ENCODE measurements around the gene TP53AIP1. TPM values are rescaled to one million over a fixed set of nuclear protein-coding genes. Genes with fewer than 3 reads are reported as not detected.

TP53AIP1 gene
- 0.03 TPM in 1 of 2 replicates, not detected in the other for total RNA-seq (2014; rRNA removed; shearing (Covaris generic))

- no peaks in the 10 kb centered on the region for H3K27me3 ChIP-seq
- H3K27ac ChIP-seq = no peak within 1 kb of the TSS
- no peak within 1 kb of the TSS for H3K4me3 ChIP-seq
- DNase-seq = no peak
- H3K9me3 ChIP-seq (replicated peaks) = no peaks in the 10 kb centered on the region
- no peaks in the 10 kb centered on the region for H3K36me3 ChIP-seq
- peaks cover 29% of the 10 kb centered on the region for H3K4me1 ChIP-seq
Observed at GRCh38 chr11:128942817-128943427, at the start of gene TP53AIP1. Gene TP53AIP1, minus strand, starts transcription at chr11:128942871. Its CDS starts 5,053 bp downstream, at chr11:128937818.

- H3K36me3 ChIP-seq = no peaks in the 10 kb centered on the region
- no peak overlapping the region for H3K4me3 ChIP-seq
- no peaks in the 10 kb centered on the region for H3K4me1 ChIP-seq
- no peaks in the 10 kb centered on the region for H3K9me3 ChIP-seq (replicated peaks)
- no peaks in the 10 kb centered on the region for H3K27me3 ChIP-seq
- no peak for DNase-seq
- H3K27ac ChIP-seq = no peak overlapping the region
Observed at GRCh38 chr11:128988242-128988970, 45.7 kb upstream of the TP53AIP1 start.

- Histone ChIP-seq H3K9me3 (replicated peaks) (no peaks in the 10 kb centered on the region), H3K4me1 (no peaks in the 10 kb centered on the region), H3K27ac (no peak overlapping the region), H3K36me3 (no peaks in the 10 kb centered on the region), H3K4me3 (no peak overlapping the region), H3K27me3 (no peaks in the 10 kb centered on the region)
- no peak for DNase-seq
Observed at GRCh38 chr11:128985880-128986279, 43.2 kb upstream of the TP53AIP1 start.

- H3K36me3 ChIP-seq = no peaks in the 10 kb centered on the region
- no peak for DNase-seq
- H3K4me1 ChIP-seq = no peaks in the 10 kb centered on the region
- H3K4me3 ChIP-seq = no peak overlapping the region
- H3K9me3 ChIP-seq (replicated peaks) = no peaks in the 10 kb centered on the region
- no peaks in the 10 kb centered on the region for H3K27me3 ChIP-seq
- H3K27ac ChIP-seq = no peak overlapping the region
Observed at GRCh38 chr11:128983023-128983422, 40.4 kb upstream of the TP53AIP1 start.

GRCh38 chr11:128981254-128981653 lies 38.6 kb upstream of the TP53AIP1 start:
- no peaks in the 10 kb centered on the region for H3K36me3 ChIP-seq
- DNase-seq = no peak
- H3K27me3 ChIP-seq = no peaks in the 10 kb centered on the region
- H3K27ac ChIP-seq = no peak overlapping the region
- no peak overlapping the region for H3K4me3 ChIP-seq
- H3K9me3 ChIP-seq (replicated peaks) = no peaks in the 10 kb centered on the region
- H3K4me1 ChIP-seq = no peaks in the 10 kb centered on the region

- no peak overlapping the region for H3K27ac ChIP-seq
- no peak for DNase-seq
- H3K4me1 ChIP-seq = no peaks in the 10 kb centered on the region
- H3K4me3 ChIP-seq = no peak overlapping the region
- no peaks in the 10 kb centered on the region for H3K36me3 ChIP-seq
- no peaks in the 10 kb centered on the region for H3K27me3 ChIP-seq
- no peaks in the 10 kb centered on the region for H3K9me3 ChIP-seq (replicated peaks)
Observed at GRCh38 chr11:128970598-128971190, 28.0 kb upstream of the TP53AIP1 start.

- no peaks in the 10 kb centered on the region for H3K9me3 ChIP-seq (replicated peaks)
- DNase-seq = no peak
- H3K36me3 ChIP-seq = no peaks in the 10 kb centered on the region
Observed at GRCh38 chr11:128968916-128969315, 26.2 kb upstream of the TP53AIP1 start.

GRCh38 chr11:128967578-128967977 lies 24.9 kb upstream of the TP53AIP1 start:
- no peak overlapping the region for H3K27ac ChIP-seq
- H3K4me3 ChIP-seq = no peak overlapping the region
- H3K36me3 ChIP-seq = no peaks in the 10 kb centered on the region
- no peaks in the 10 kb centered on the region for H3K9me3 ChIP-seq (replicated peaks)
- DNase-seq = no peak
- no peaks in the 10 kb centered on the region for H3K27me3 ChIP-seq
- no peaks in the 10 kb centered on the region for H3K4me1 ChIP-seq

More at GRCh38 chr11:128968916-128969315, 26.2 kb upstream of the TP53AIP1 start:
- H3K4me1 ChIP-seq = no peaks in the 10 kb centered on the region
- H3K27ac ChIP-seq = no peak overlapping the region
- no peak overlapping the region for H3K4me3 ChIP-seq
- H3K27me3 ChIP-seq = no peaks in the 10 kb centered on the region

GRCh38 chr11:128965485-128965884 lies 22.8 kb upstream of the TP53AIP1 start:
- no peaks in the 10 kb centered on the region for H3K9me3 ChIP-seq (replicated peaks)

GRCh38 chr11:128964463-128964930 lies 21.8 kb upstream of the TP53AIP1 start:
- Histone ChIP-seq H3K36me3 (no peaks in the 10 kb centered on the region), H3K27me3 (no peaks in the 10 kb centered on the region), H3K4me1 (no peaks in the 10 kb centered on the region), H3K9me3 (replicated peaks) (no peaks in the 10 kb centered on the region), H3K4me3 (no peak overlapping the region), H3K27ac (no peak overlapping the region)
- DNase-seq = no peak

More at GRCh38 chr11:128965485-128965884, 22.8 kb upstream of the TP53AIP1 start:
- H3K27ac ChIP-seq = no peak overlapping the region
- no peak for DNase-seq
- no peaks in the 10 kb centered on the region for H3K36me3 ChIP-seq
- H3K4me3 ChIP-seq = no peak overlapping the region
- no peaks in the 10 kb centered on the region for H3K27me3 ChIP-seq
- no peaks in the 10 kb centered on the region for H3K4me1 ChIP-seq

- Histone ChIP-seq H3K9me3 (replicated peaks) (no peaks in the 10 kb centered on the region), H3K4me3 (no peak overlapping the region), H3K36me3 (no peaks in the 10 kb centered on the region), H3K4me1 (no peaks in the 10 kb centered on the region), H3K27ac (no peak overlapping the region), H3K27me3 (no peaks in the 10 kb centered on the region)
- no peak for DNase-seq
Observed at GRCh38 chr11:128963744-128964325, 21.2 kb upstream of the TP53AIP1 start.

GRCh38 chr11:128962896-128963295 lies 20.2 kb upstream of the TP53AIP1 start:
- Histone ChIP-seq H3K4me1 (no peaks in the 10 kb centered on the region), H3K4me3 (no peak overlapping the region), H3K36me3 (no peaks in the 10 kb centered on the region), H3K9me3 (replicated peaks) (no peaks in the 10 kb centered on the region), H3K27ac (no peak overlapping the region), H3K27me3 (no peaks in the 10 kb centered on the region)
- DNase-seq = no peak

- H3K9me3 ChIP-seq (replicated peaks) = no peaks in the 10 kb centered on the region
- no peaks in the 10 kb centered on the region for H3K36me3 ChIP-seq
- no peak overlapping the region for H3K4me3 ChIP-seq
- no peaks in the 10 kb centered on the region for H3K27me3 ChIP-seq
- H3K27ac ChIP-seq = no peak overlapping the region
- H3K4me1 ChIP-seq = no peaks in the 10 kb centered on the region
- DNase-seq = no peak
Observed at GRCh38 chr11:128961645-128962044, 19.0 kb upstream of the TP53AIP1 start.

- no peaks in the 10 kb centered on the region for H3K36me3 ChIP-seq
- no peak overlapping the region for H3K27ac ChIP-seq
- no peak overlapping the region for H3K4me3 ChIP-seq
- DNase-seq = no peak
- H3K4me1 ChIP-seq = no peaks in the 10 kb centered on the region
- H3K27me3 ChIP-seq = no peaks in the 10 kb centered on the region
- H3K9me3 ChIP-seq (replicated peaks) = no peaks in the 10 kb centered on the region
Observed at GRCh38 chr11:128957202-128957482, 14.5 kb upstream of the TP53AIP1 start.

Data from SJCRH30 (cell line).